GM04504 (cell line): ENCODE data around the gene PCMT1.
A peak's percentile ranks its signal among the peaks of the same experiment; 100 is the strongest.
"Not testable (repeated sequence)": the region's sequence is repeated elsewhere in the genome, so short reads cannot be mapped to it uniquely, and the experiment has no call there.

Source experiments
- DNase-seq: peaks from one replicate; pipeline ENCODE4 v3.0.0-alpha.2; 2012; ENCODE audit warnings: low read depth

The PCMT1 gene

GRCh38 chr6:149749594-149750135 lies at the start of gene PCMT1:
TSS of gene PCMT1 (plus strand) at chr6:149749741. CDS start at chr6:149749902, 161 bp downstream.
- DNase-seq, result peak; percentile 85

- peak; percentile 29 for DNase-seq
Measured at GRCh38 chr6:149701714-149702113, 47.8 kb upstream of the PCMT1 start.

- DNase-seq, result no peak
Measured at GRCh38 chr6:149711711-149712110, 37.8 kb upstream of the PCMT1 start.

- no peak for DNase-seq
Measured at GRCh38 chr6:149714442-149714841, 35.1 kb upstream of the PCMT1 start.

GRCh38 chr6:149716181-149716963 lies 33.2 kb upstream of the PCMT1 start:
- DNase-seq, result no peak

- no peak for DNase-seq
Measured at GRCh38 chr6:149717255-149717587, 32.3 kb upstream of the PCMT1 start.

GRCh38 chr6:149717588-149718458 lies 31.7 kb upstream of the PCMT1 start, which contains the start of gene LATS1:
TSS of gene LATS1 (minus strand) at chr6:149718101. CDS start at chr6:149702126, 15,975 bp downstream.
- peak; percentile 77 for DNase-seq

GRCh38 chr6:149719531-149719930 lies 30.0 kb upstream of the PCMT1 start:
- DNase-seq, result no peak

GRCh38 chr6:149723262-149723661 lies 26.3 kb upstream of the PCMT1 start:
- no peak for DNase-seq

GRCh38 chr6:149723771-149724417 lies 25.6 kb upstream of the PCMT1 start:
- DNase-seq, result peak; percentile 60

GRCh38 chr6:149725785-149726184 lies 23.8 kb upstream of the PCMT1 start:
- DNase-seq, result no peak

GRCh38 chr6:149727793-149728498 lies 21.6 kb upstream of the PCMT1 start:
- DNase-seq, result no peak

GRCh38 chr6:149728499-149729234 lies 20.9 kb upstream of the PCMT1 start:
- no peak for DNase-seq

GRCh38 chr6:149729824-149730223 lies 19.7 kb upstream of the PCMT1 start:
- DNase-seq, result no peak

- no peak for DNase-seq
Measured at GRCh38 chr6:149733089-149733720, 16.3 kb upstream of the PCMT1 start.

- no peak for DNase-seq
Measured at GRCh38 chr6:149734915-149735314, 14.6 kb upstream of the PCMT1 start.

GRCh38 chr6:149745252-149745651 lies 4.3 kb upstream of the PCMT1 start:
- DNase-seq, result not testable (repeated sequence)

GRCh38 chr6:149746147-149746946 lies 3.2 kb upstream of the PCMT1 start, which contains the start of gene NUP43:
TSS of gene NUP43 (minus strand) at chr6:149746529. CDS start at chr6:149746495, 34 bp downstream.
- DNase-seq, result peak; percentile 85

- DNase-seq, result not testable (repeated sequence)
Measured at GRCh38 chr6:149749082-149749593, 403 bp upstream of the PCMT1 start.
